Right lobe of liver (tissue), 4 donors: ENCODE data around the gene PARP14.

Experiments used
- CTCF ChIP-seq, 4 donors: fragments of 200-600 bp in 3 of 4; fragments of 450-650 bp in 1 of 4; IDR thresholded peaks; one replicate each; pipeline versions ENCODE4 v1.5.1 to v1.8.0; 2016 to 2022; ENCODE audit warnings: antibody characterized with exemption in 4 of 4, mild to moderate bottlenecking in 2 of 4
- POLR2A ChIP-seq: fragments of 450-650 bp; IDR thresholded peaks from one replicate; pipeline ENCODE4 v1.6.1; 2017; ENCODE audit warnings: antibody characterized with exemption, mild to moderate bottlenecking
- donor health status: DM: no; HTN: no; CAD: no.
- donor health status: DM: no; HTN: no; CAD: no.
- donor health status: DM: no; HTN: yes; CAD: no.

GRCh38 chr3:122689587-122689986, 8.9 kb downstream of the PARP14 start:
- no peak for TF ChIP-seq POLR2A
- TF ChIP-seq CTCF (IDR thresholded peaks at IDR 0.05), result no peak
